Kidney (tissue), 14 donors: ENCODE data around the gene ITPR2. TPM values are rescaled to one million over a fixed set of nuclear protein-coding genes. Genes with fewer than 3 reads are reported as not detected.

ENCODE experiments used
- DNase-seq, 5 donors: peaks; one replicate each; pipeline ENCODE4 v3.0.0-alpha.2; 2013 to 2020
- FAIRE-seq: peaks from 2 replicates; lab custom pipeline; 2012; peaks lifted over from hg19 to GRCh38; lab: Jason Lieb, UNC
- H3K27ac ChIP-seq, 2 donors: one replicate each; pipeline ENCODE4 v1.7.0; 2013; ENCODE audit warnings: low read depth in 2 of 2, low read length in 2 of 2, inconsistent platforms in 1 of 2
- H3K27me3 ChIP-seq: one replicate; pipeline ENCODE4 v1.7.1; 2013; ENCODE audit warnings: low read length, inconsistent platforms; ENCODE audit not compliant: control insufficient read depth, insufficient read depth
- H3K36me3 ChIP-seq, 3 donors: one replicate each; pipeline versions ENCODE4 v1.7.0 to v1.7.1; 2013; ENCODE audit warnings: low read length in 3 of 3, control low read depth in 1 of 3, inconsistent platforms in 1 of 3; ENCODE audit not compliant: insufficient read depth in 3 of 3, control insufficient read depth in 2 of 3
- H3K4me1 ChIP-seq, 3 donors: one replicate each; pipeline versions ENCODE4 v1.7.0 to v1.7.1; 2013; ENCODE audit warnings: low read length in 3 of 3, inconsistent platforms in 1 of 3, low read depth in 1 of 3; ENCODE audit not compliant: control insufficient read depth in 2 of 3, insufficient read depth in 2 of 3
- H3K4me3 ChIP-seq, 3 donors: one replicate each; pipeline versions ENCODE4 v1.7.0 to v1.8.1; 2013; ENCODE audit warnings: low read length in 3 of 3, control low read depth in 1 of 3, inconsistent platforms in 1 of 3
- H3K9ac ChIP-seq, 3 donors: one replicate each; pipeline versions ENCODE4 v1.7.0 to v1.7.1; 2013; ENCODE audit warnings: low read length in 3 of 3, control low read depth in 1 of 3, inconsistent platforms in 1 of 3
- H3K9me3 ChIP-seq, 3 donors: one replicate each; pipeline versions ENCODE4 v1.7.0 to v1.7.1; 2013; ENCODE audit warnings: low read length in 3 of 3, control low read depth in 1 of 3, inconsistent platforms in 1 of 3; ENCODE audit not compliant: control insufficient read depth in 2 of 3, insufficient read depth in 1 of 3
- CTCF ChIP-seq: IDR thresholded peaks from 3 replicates; pipeline ENCODE4 v1.5.1; 2012; ENCODE audit warnings: mild to moderate bottlenecking, moderate library complexity, borderline replicate concordance; ENCODE audit not compliant: insufficient read depth; ENCODE audit errors: extremely low read depth
- intact Hi-C: fragments of 100-400 bp; cut with DNase I; formaldehyde crosslinking; loops from one replicate; pipeline ENCODE4 v1.11.1; 2022
- polyA plus RNA-seq: library from polyadenylated mRNA; stranded (reverse); fragments of 350-450 nt; fragmentation: Illumina TruSeq; extraction: RNeasy Lipid Tissue Mini Kit (QIAGEN cat#74804); gene quantifications from one replicate; pipeline ENCODE4 v1.2.3, GENCODE V29; 2014; ENCODE audit warnings: low read depth, low replicate concordance; ENCODE audit not compliant: insufficient read depth
- total RNA-seq: library from RNA; stranded (reverse); fragmentation: NEBNext Ultra II Directional; extraction: Animal tissue kit (Norgen Biotek cat#: 25700); gene quantifications from one replicate; pipeline ENCODE4 v1.2.1, GENCODE V29; 2021
- donor health status: control.
- donor health status: control.
- donor health status: control.
- donor health status: control.
- donor health status: control.
- donor health status: DM: yes; HTN: yes; CAD: no.
- donor health status: Normal renal cell carcinoma (clear cell type).

ITPR2 gene
- total and polyA plus RNA-seq, 2 donors from 2014 or later, result 5.7 to 56.9 TPM

DNA sequence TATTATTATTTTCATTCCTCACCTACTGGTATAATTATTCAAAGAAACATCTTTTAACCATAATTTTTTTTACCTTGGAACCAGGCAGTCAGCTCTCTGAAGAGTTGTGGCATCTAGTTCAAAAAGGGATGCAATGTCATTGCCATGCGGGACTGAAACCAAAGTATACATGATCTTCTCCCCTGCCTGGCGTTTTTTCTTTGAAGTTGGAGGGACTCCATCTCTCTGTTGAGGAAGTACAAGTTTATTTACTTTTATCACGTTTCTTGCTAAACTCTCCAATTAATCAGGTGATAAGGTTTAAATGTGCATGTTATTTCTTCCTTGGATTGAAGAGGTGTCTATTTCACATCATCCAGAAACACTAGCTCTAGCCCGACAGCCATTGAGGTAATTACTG is 146.6 kb downstream of the ITPR2 start:
- H3K36me3 ChIP-seq, result peaks cover 0 to 24% (median 8%) of the 10 kb centered on the region in 3 donors
- no peak for FAIRE-seq
- H3K27me3 ChIP-seq, result no peaks in the 10 kb centered on the region
- H3K4me3 ChIP-seq, result no peak overlapping the region
- H3K9ac ChIP-seq, result no peak overlapping the region
- no peaks in the 10 kb centered on the region for H3K4me1 ChIP-seq
- intact Hi-C loops, result no loop called here
- H3K27ac ChIP-seq, result no peak overlapping the region
- peak in 3 of 5 donors; percentile 11 to 50 (median 40) for DNase-seq
- peaks cover 0 to 5% (median 0%) of the 10 kb centered on the region in 3 donors for H3K9me3 ChIP-seq
- no peak for TF ChIP-seq CTCF

- no peaks in the 10 kb centered on the region for H3K4me1 ChIP-seq
- no peak overlapping the region for H3K9ac ChIP-seq
- no peak for TF ChIP-seq CTCF
- DNase-seq, result peak in 3 of 5 donors; percentile 19 to 76 (median 66)
- no peak for FAIRE-seq
- no peak overlapping the region for H3K27ac ChIP-seq
- no peak overlapping the region for H3K4me3 ChIP-seq
- H3K9me3 ChIP-seq, result peaks cover 0 to 5% (median 0%) of the 10 kb centered on the region in 3 donors
- H3K27me3 ChIP-seq, result no peaks in the 10 kb centered on the region
- H3K36me3 ChIP-seq, result peaks cover 0 to 28% (median 10%) of the 10 kb centered on the region in 3 donors
- intact Hi-C loops, result no loop called here
These were observed 148.9 kb downstream of the ITPR2 start for GRCh38 chr12:26684101-26684500.

DNA sequence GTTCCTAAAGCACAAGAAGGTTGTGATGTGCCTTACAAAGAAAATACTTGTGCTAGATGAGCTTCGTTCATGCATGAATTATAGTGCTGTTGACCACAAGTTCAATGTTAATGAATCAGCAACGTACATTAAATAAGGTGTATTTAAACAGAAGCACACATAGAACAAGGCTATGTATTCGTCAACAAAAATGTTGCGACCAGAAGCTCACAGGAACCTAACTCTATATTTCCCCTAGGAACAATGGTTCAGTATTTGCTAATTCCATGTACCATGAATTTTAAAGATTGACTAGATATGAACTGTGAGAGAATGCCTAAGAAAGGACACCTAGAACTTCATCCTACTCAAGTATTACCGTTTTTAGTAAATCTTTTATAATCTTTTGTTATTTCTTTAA is 149.6 kb downstream of the ITPR2 start:
- no peaks in the 10 kb centered on the region for H3K27me3 ChIP-seq
- H3K4me1 ChIP-seq, result no peaks in the 10 kb centered on the region
- peaks cover 0 to 5% (median 0%) of the 10 kb centered on the region in 3 donors for H3K9me3 ChIP-seq
- no peak for TF ChIP-seq CTCF
- FAIRE-seq (no peak), DNase-seq (no peak)
- no peak overlapping the region for H3K27ac ChIP-seq
- H3K36me3 ChIP-seq, result peaks cover 0 to 28% (median 10%) of the 10 kb centered on the region in 3 donors
- no peak overlapping the region for H3K4me3 ChIP-seq
- no peak overlapping the region for H3K9ac ChIP-seq
- intact Hi-C loops, result no loop called here
